Right lobe of liver (tissue), 4 donors: Measurements from ENCODE around the gene GARIN5B.

Experiments
- POLR2A ChIP-seq: fragments of 450-650 bp; IDR thresholded peaks from one replicate; pipeline ENCODE4 v1.6.1; 2017; ENCODE audit warnings: antibody characterized with exemption, mild to moderate bottlenecking
- TF ChIP-seq, protein P1 (sequence below), 4 donors: fragments of 200-600 bp in 3 of 4; fragments of 450-650 bp in 1 of 4; IDR thresholded peaks; one replicate each; pipeline versions ENCODE4 v1.5.1 to v1.8.0; 2016 to 2022; ENCODE audit warnings: antibody characterized with exemption in 4 of 4, mild to moderate bottlenecking in 2 of 4
- donor health status: DM: no; HTN: no; CAD: no.
- donor health status: DM: no; HTN: no; CAD: no.
- donor health status: DM: no; HTN: yes; CAD: no.

GRCh38 chr19:55379174-55379573 lies 16.1 kb upstream of the GARIN5B start:
- TF ChIP-seq, protein P1, sequence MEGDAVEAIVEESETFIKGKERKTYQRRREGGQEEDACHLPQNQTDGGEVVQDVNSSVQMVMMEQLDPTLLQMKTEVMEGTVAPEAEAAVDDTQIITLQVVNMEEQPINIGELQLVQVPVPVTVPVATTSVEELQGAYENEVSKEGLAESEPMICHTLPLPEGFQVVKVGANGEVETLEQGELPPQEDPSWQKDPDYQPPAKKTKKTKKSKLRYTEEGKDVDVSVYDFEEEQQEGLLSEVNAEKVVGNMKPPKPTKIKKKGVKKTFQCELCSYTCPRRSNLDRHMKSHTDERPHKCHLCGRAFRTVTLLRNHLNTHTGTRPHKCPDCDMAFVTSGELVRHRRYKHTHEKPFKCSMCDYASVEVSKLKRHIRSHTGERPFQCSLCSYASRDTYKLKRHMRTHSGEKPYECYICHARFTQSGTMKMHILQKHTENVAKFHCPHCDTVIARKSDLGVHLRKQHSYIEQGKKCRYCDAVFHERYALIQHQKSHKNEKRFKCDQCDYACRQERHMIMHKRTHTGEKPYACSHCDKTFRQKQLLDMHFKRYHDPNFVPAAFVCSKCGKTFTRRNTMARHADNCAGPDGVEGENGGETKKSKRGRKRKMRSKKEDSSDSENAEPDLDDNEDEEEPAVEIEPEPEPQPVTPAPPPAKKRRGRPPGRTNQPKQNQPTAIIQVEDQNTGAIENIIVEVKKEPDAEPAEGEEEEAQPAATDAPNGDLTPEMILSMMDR (IDR thresholded peaks at IDR 0.05): no peak
- no peak for TF ChIP-seq POLR2A
